ENCODE results near the gene COL4A2.

The COL4A2 gene

GRCh38 chr13:110291286-110291685, 15.8 kb upstream of the COL4A2 start:
- no peak for DNase-seq

- no peak for DNase-seq
These were observed 14.0 kb upstream of the COL4A2 start for GRCh38 chr13:110293037-110293436.

GRCh38 chr13:110293649-110294048, 13.4 kb upstream of the COL4A2 start:
- no peak for DNase-seq

DNA sequence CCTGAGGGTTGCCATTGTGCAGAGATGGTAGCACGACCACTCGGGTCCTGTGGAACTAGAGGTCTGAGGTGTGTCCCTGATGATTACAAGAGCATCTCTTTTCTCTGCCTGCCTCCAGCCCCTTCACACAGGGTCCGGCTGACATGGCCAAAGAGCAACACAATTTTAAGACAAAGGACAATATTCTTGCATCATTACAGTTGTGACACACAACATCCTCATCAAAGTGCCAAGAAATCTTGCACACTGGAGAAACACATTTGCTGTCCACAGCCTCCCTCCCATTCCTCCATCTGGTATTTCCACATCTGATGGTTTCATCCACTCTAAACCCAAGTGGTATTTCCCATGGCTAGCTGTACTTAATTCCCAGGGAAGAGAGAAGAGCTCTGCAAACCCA, 12.9 kb upstream of the COL4A2 start:
- DNase-seq = no peak

GRCh38 chr13:110294622-110295021, 12.5 kb upstream of the COL4A2 start:
- no peak for DNase-seq

DNA sequence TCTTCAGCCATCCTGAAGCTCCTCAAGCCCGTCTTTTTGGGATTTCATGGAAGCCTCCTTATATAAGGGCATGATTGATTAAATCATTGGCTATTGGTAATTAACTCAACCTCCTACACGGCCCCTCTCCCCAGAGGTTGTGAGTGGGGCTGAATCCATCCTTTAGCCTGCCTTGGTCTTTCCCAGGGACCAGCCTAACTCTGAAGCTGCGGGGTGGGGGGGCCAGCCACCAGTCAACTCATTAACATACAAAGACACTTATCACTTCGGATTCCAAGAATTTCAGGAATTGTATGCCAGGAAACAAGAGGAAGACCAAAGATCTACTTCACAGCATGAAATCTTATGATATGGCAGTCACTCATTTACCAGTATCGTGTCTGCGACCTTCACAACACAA, 10.1 kb upstream of the COL4A2 start:
- DNase-seq = no peak

GRCh38 chr13:110297766-110298504, 9.1 kb upstream of the COL4A2 start:
- DNase-seq = no peak

DNA sequence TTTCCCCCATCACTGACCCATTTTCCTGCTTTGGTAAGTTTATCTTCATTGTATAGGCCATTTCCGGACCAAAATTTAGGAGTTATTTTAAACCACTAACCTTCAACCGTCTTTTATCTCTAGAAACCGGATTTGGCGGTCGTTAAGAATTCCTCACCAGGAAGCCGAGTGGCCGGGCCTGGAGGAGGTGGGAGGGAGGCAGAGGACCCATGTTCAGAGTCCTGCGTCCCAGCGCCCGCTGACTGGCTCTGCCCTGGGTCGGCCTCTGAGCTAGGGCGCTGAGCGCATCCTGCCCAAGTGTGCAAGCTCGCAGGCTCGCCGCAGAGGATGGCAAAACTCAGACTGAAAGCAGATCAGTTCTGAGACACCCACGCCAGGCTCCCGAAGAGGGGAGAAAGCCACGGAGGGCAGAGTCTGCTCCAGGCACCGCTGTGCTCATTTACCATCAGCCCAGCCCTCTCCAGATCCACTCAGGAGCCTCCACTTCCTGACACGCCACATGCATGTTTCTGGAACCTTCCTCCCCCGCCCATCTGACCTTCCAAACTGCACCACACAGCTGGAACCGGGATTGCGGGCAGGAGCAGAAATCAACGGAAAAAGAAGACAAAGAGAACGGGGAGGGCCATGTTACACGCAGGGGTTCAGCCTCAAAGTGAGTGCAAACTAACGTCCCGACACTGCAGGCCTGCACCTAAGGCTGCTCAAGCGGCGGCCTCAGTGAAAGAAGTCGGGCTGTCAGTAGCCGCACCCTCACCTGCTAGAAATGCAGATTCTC, 8.4 kb upstream of the COL4A2 start:
- no peak for DNase-seq

DNA sequence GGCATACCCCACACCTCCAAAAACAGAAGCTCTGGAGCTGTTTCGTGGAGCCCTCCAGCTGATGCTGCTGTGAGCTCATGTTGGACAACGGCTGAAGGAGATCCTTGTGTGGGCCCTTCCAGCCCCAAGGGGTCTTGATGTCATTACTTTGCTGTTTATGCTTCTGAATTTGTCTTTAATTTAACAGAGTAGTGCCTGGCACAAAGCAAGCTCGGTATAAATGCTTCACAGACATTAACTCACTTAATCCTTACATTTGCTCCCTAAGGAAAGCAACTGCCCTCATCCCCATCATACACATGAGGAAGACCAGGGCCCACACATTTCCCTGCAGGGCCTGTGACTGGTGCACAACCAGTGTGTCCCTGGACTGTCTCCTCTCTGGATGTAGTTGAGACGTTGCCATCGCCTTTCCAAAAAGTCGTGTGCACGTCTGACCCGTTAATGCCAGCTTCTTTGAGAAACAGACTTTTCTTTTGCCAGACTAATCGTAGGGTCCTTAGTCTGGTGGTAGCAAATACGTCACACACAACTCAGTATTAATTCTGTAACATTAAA, 7.7 kb upstream of the COL4A2 start:
- no peak for DNase-seq

- DNase-seq = no peak
These were observed 6.8 kb upstream of the COL4A2 start for GRCh38 chr13:110300090-110300815.

GRCh38 chr13:110301083-110301482, 6.0 kb upstream of the COL4A2 start:
- no peak for DNase-seq

DNA sequence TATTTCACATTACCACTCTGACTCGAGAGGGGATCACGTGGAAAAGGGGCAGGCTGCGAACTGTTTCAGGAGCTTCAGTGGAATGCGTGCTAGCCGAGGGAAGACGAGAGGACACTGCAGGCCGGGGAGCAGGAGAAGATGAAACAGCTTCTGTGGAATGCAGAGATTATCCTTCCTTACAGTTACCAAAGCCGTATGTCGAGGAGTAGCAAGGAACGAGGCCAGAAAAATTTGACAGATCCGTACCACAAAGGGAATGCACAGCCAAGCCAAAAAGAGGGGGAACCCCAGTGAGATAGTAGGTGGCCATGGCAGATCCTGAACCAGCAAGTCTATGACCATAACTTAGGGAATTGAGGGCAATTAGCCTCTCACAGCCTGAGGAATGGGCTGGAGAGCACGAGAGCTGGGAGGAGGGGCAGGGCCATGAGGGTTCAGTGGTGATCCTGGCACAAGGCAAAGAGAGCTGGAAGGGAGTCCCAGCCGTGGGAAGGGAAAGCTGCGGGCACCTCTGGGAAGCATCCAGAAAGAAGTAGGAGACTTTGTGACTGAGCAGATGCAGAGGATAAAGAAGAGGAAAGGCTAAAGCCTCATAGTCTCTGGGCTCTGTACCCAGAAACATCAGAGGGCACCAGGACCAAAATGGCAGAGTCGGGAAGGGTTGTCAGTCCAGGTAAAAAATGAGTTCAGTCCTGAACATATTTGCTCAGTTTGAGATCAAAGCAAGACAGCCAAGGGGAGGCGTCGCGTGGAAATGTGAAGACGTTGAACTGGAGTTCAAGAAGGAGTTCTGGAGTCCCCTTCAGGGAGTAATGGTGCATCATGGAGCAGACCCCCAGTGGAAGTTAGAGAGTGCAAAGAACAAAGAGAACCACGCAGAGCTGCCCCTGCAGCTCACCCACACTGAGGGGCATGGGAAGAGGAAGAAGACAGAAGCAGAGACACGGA, 5.2 kb upstream of the COL4A2 start:
- DNase-seq = no peak

DNA sequence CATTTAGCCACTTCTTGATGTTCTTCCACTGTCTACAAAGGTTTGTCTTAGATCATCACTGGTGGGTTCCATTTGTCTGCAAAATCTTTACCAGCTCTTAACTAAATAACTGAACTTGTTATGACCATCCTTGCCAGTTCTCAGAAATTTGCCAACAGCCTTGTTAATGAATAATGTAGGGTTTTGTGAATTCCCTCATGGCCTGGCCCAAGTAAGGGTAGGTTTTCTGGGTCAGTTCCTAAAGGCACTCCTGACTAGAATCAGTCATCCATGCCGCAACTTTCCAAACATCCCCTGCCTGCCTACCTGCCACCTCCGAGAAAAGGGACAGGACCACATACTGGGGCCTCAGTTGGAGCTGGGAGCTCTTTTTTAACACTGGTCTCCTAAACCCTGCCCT, 4.1 kb upstream of the COL4A2 start:
- DNase-seq = no peak

DNA sequence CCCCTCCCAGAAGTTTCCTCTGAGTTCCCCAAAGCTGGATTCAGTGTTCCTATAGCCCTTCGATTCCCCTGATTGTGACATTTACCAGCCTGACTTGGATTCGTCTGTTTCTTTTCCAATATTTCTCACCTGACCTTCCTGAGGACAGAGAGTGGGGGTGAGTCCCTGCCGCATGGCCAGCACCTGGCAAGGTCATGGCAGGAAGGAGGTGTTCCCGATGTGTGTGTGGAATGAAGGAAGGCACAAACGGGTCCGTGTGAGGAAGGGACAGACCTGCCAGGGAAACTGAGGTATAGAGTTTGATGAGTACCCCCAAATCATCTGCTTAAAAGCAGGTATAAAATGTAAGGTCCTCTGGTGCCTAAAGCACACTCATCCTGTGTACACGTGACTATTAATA, 3.4 kb upstream of the COL4A2 start:
- DNase-seq = no peak

GRCh38 chr13:110304256-110304655, 2.8 kb upstream of the COL4A2 start:
- no peak for DNase-seq

DNA sequence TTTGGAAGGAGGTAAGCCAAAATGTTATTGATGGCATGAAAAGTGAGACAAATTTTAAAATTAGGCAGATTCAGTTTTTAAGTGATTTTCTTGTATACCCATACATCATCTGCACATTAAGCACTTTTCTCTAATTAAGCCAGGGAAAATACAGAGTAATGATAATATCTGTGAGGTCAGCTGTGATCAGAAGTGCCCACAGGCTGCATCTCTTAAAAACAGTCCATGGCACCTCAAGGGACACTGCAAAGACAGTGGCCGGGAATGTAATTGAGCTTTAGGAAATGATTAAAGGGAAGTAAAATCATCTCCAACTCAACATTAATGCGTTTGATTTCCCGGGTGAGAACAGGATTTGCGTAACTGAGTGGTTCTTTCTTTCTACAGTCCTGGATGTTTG, 2.1 kb upstream of the COL4A2 start:
- no peak for DNase-seq

GRCh38 chr13:110305544-110305943, 1.5 kb upstream of the COL4A2 start:
- no peak for DNase-seq

DNA sequence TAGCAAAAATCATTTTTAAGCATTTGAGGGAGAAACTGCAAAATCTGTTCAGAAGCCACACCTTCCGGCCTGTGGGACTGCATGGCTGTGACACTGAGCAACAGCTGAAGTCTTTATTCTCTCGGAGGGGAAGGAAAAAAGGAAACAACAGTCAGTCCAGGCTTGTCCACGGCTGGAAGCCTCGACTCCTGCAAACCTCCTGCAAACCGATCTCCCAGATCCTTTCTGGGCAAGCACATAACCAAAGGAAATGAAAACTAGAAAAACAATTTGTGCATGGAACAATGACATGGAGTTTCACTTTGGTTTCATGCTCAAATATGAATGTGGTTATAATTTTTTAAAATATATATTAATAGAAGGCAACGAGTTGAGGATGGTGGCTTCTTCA, 1.1 kb upstream of the COL4A2 start:
- no peak for DNase-seq

DNA sequence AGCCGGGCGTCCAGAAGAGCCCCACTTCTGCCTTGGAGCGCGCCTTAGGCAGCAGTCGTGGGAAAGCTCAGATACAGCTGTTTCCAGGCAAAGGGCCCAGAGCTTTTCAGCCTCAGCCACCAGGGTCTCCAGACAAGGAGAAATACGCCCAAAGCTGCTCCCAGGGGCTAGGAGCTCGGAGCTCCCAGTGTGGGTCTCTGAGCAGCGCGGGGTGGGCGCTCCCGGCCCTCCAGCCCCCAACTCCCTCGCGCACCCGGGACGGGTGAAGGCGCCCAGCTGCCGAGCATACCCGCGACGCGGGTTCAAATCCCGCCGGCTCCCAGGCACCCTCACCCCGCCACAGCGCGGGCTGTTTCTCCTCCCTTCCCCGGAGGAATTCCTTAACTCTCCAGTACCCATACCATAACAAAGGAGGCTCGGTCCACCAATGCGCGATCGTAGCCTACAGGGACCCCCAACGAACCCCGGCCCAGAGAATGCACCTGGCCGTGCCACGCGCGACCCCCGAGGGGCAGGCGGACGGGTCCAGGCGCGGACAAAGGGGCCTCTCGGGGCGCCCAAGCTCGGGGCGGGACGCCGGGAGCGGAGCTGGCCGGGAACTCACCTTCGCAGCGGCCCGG, 634 bp upstream of the COL4A2 start:
- DNase-seq = no peak

GRCh38 chr13:110307767-110308655, 927 bp downstream of the COL4A2 start:
- no peak for DNase-seq

Data from SHP77 treated with DMSO at 0.1 percent for 48 hours (cell line).